Epithelial cell of proximal tubule (primary cell): ENCODE data around the gene NAPEPLD. TPM values are rescaled to one million over a fixed set of nuclear protein-coding genes. Genes with fewer than 3 reads are reported as not detected.
"Not testable (repeated sequence)": the region's sequence is repeated elsewhere in the genome, so short reads cannot be mapped to it uniquely, and the experiment has no call there.

ENCODE experiments used
- DNase-seq: peaks from one replicate; pipeline ENCODE4 v3.0.0-alpha.2; 2011; ENCODE audit warnings: low read depth
- H3K4me3 ChIP-seq: 2 replicates; pipeline ENCODE4 v1.5.1; 2011; ENCODE audit warnings: low read depth, mild to moderate bottlenecking, low read length
- total RNA-seq: library from RNA; depleted of rRNA; stranded (reverse); fragments of >200 nt; gene quantifications from 2 replicates; pipeline ENCODE4 v1.2.3, GENCODE V29; 2015
- TF ChIP-seq, protein P1 (sequence below): conservative IDR thresholded peaks from 2 replicates; pipeline ENCODE4 v1.5.1; 2012; ENCODE audit warnings: low read depth, mild to moderate bottlenecking, low read length

The NAPEPLD gene
- total RNA-seq, 1 donor from 2014 or later, result 5.8 TPM

DNA sequence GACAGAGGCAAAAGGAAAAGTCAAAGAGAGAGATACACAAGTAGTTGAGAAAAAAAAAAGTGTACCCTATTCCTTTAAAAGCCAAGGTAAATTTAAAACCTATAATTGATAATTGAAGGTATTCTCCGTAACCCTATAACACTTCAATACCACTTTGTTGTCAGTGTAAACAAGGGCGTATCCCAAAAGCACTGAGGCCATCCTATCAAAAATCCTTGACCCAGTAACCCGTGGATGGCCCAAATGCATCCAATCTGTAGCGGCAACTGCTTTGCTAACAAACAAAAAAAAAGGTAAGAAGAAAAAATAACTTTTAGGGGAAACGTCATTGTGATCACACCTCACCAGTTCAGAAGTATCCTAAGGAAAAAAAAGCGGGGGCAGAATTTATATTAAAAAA is 5.1 kb upstream of the NAPEPLD start:
- DNase-seq, result no peak
- no peak overlapping the region for H3K4me3 ChIP-seq
- TF ChIP-seq, protein P1, sequence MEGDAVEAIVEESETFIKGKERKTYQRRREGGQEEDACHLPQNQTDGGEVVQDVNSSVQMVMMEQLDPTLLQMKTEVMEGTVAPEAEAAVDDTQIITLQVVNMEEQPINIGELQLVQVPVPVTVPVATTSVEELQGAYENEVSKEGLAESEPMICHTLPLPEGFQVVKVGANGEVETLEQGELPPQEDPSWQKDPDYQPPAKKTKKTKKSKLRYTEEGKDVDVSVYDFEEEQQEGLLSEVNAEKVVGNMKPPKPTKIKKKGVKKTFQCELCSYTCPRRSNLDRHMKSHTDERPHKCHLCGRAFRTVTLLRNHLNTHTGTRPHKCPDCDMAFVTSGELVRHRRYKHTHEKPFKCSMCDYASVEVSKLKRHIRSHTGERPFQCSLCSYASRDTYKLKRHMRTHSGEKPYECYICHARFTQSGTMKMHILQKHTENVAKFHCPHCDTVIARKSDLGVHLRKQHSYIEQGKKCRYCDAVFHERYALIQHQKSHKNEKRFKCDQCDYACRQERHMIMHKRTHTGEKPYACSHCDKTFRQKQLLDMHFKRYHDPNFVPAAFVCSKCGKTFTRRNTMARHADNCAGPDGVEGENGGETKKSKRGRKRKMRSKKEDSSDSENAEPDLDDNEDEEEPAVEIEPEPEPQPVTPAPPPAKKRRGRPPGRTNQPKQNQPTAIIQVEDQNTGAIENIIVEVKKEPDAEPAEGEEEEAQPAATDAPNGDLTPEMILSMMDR, result no peak

- not testable (repeated sequence) for H3K4me3 ChIP-seq, DNase-seq
These were observed 4.1 kb upstream of the NAPEPLD start for GRCh38 chr7:103152744-103153617.

- DNase-seq, H3K4me3 ChIP-seq: not testable (repeated sequence)
These were observed 3.2 kb upstream of the NAPEPLD start for GRCh38 chr7:103151993-103152676.

GRCh38 chr7:103150192-103150591 is 1.3 kb upstream of the NAPEPLD start:
- no peak overlapping the region for H3K4me3 ChIP-seq
- TF ChIP-seq, protein P1, result no peak
- DNase-seq, result no peak

DNA sequence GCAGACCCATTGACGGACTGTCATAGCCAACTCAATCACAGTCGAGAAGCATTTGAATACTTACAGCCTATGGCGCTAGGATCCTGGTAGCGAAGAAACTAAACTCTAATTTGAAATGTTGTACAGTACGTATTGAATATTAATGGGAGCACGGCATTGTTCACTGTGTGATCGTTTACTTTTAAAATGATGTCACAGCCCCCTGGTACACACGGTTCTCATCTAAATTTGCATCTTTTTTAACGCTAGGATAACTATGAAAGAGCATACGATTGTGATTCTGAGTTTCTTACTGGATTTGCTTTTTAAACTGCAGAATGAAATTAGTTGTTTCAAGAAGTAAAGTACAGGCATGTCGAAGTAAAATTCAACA is 895 bp upstream of the NAPEPLD start:
- TF ChIP-seq, protein P1, result no peak
- no peak for DNase-seq
- H3K4me3 ChIP-seq, result peak overlapping the region; percentile 66

DNA sequence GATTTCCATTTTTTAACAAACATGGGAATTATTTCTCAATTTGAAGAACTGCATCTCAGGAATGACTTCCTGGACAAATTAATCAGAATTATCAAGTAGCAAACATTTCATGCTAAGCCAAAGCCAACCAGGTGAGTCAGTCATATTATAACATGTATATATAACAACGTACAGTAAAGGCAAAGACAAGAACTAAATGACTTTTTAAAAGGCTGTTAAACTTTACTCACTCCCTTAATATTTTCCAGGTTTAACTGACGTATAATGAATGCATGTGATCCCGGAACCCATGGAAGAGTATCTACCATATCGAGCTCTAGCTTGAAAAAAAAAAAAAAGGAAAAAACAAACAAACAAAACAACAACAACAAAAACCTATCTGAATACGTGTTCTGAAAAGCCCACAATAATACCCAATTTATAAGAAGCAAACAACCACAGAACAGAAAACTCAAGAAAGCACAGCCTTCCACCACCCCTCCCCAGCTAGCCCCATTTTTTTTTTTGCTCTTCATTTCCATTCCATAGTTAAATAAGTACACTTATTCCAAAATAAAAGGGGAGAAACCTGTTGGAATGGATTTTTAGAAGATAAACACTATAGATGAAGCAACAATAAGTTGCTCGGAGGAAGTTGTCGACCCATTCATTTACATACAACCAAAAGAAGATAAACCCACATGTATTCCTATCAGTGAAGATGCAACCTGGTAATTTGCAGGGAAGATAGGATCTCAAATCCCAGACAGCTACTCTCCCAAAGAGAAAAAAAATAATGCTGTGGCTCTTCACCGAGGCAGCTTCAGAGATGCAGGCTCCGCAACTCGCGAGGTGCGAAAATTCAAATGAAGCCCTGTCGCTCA is 537 bp downstream of the NAPEPLD start:
- no peak for DNase-seq
- TF ChIP-seq, protein P1, result no peak
- H3K4me3 ChIP-seq, result peak overlapping the region; percentile 66

- H3K4me3 ChIP-seq, DNase-seq: not testable (repeated sequence)
These were observed 4.1 kb downstream of the NAPEPLD start for GRCh38 chr7:103144754-103145153.

- DNase-seq, result no peak
- TF ChIP-seq, protein P1, result no peak
- H3K4me3 ChIP-seq, result no peak overlapping the region
These were observed 5.0 kb downstream of the NAPEPLD start for GRCh38 chr7:103143868-103144267.
